Activated T-cell treated with anti-CD3 and anti-CD28 coated beads, Interleukin-2, amount 50 U/mL, for 72 hours (primary cell): Measurements from ENCODE around the gene FBLN2. TPM values are rescaled to one million over a fixed set of nuclear protein-coding genes. Genes with fewer than 3 reads are reported as not detected.
A peak's percentile ranks its signal among the peaks of the same experiment; 100 is the strongest.

ENCODE experiments used
- ATAC-seq, 2 donors: fragments of 150-1000 bp; cut with Tn5 transposase; replicated peaks in 1 of 2; 2 replicates each; pipeline ENCODE4 v1.10.0; 2021; ENCODE audit warnings: moderate library complexity in 2 of 2, mild to moderate bottlenecking in 1 of 2
- DNase-seq, 2 donors: peaks; one replicate each; pipeline ENCODE4 v3.0.0; 2021 to 2022; ENCODE audit warnings: mixed read lengths in 1 of 2
- H3K27ac Mint-ChIP-seq: one replicate; pipeline ENCODE4 v1.8.0; 2022; ENCODE audit warnings: mild to moderate bottlenecking, moderate library complexity, mixed read lengths
- H3K27me3 Mint-ChIP-seq: one replicate; pipeline ENCODE4 v1.8.0; 2022; ENCODE audit warnings: low read depth, mixed read lengths
- H3K36me3 Mint-ChIP-seq, 2 donors: one replicate each; pipeline ENCODE4 v1.8.0; 2022; ENCODE audit warnings: mixed read lengths in 2 of 2, mild to moderate bottlenecking in 1 of 2; ENCODE audit not compliant: insufficient read depth in 2 of 2
- H3K4me1 Mint-ChIP-seq: one replicate; pipeline ENCODE4 v1.8.0; 2022; ENCODE audit warnings: low read depth, mixed read lengths
- H3K4me3 Mint-ChIP-seq, 2 donors: one replicate each; pipeline ENCODE4 v1.8.0; 2022; ENCODE audit warnings: mild to moderate bottlenecking in 2 of 2, mixed read lengths in 2 of 2, moderate library complexity in 2 of 2
- H3K9me3 Mint-ChIP-seq, 2 donors: one replicate each; pipeline ENCODE4 v1.8.0; 2022; ENCODE audit warnings: mixed read lengths in 2 of 2
- total RNA-seq, 2 donors: library from RNA; stranded (reverse); gene quantifications; one replicate each; pipeline ENCODE4 v1.2.3, GENCODE V29; 2022

FBLN2 gene
- total RNA-seq, 2 donors from 2014 or later: 0.49 to 1.1 TPM

DNA sequence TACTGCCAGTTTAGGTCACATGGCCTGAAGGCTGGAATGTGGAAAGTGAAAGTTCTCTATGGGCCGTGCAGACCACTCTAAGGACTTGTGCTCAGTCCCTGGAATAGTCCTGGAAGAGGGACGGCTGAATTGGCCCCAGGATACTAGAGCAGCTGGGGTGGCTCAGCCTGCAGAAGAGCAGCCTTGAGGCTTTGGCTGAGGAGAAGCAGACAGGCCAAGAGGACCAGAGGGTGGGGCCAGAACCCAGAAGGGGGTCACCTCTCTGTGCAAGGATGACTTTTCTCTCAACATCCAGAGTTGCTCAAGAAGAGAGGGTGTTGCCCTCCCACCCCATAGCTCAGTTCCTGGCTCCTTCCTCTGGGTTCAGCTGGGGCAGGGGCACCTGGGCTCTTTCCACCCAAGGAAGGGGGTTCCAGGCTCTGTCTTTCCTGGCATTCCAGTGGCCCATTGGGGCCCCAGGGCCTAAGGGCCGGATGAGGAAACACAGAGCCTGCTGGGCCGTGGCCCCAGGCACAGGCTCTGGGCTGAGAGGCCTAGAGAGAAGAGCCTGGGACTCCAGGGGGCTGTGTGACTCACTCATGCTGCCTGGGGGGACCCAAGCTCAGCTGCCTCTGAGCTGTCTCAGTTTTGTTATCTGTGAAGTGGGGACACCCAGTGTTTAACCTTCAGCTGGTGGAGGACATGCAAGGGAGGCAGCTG is 8.5 kb upstream of the FBLN2 start:
- H3K27me3 Mint-ChIP-seq: peaks cover 13% of the 10 kb centered on the region
- H3K4me1 Mint-ChIP-seq: peaks cover 29% of the 10 kb centered on the region
- H3K36me3 Mint-ChIP-seq: peaks cover 2 to 4% of the 10 kb centered on the region in 2 donors
- H3K4me3 Mint-ChIP-seq: no peak overlapping the region
- no peak overlapping the region for H3K27ac Mint-ChIP-seq
- no peak for DNase-seq
- ATAC-seq: no peak
- peaks cover 1 to 4% of the 10 kb centered on the region in 2 donors for H3K9me3 Mint-ChIP-seq

DNA sequence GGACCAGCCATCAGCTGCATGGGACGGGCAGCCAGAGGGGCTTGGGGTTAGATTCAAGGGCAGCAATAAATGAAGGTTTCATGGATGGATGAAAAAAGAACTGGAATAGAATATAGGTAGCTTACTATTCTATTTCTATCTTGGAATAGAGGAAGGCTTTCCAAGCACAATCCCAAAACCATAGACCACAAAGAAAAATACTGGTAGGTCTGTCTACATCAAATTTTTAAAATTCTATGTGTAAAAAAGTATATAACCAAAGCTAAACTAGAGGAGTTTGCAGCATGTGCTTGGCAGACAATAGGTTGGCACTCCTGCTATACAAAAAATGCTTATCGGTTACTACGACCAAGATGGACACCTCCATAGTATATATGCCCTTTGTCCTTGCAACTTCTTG is 7.2 kb upstream of the FBLN2 start:
- ATAC-seq (no peak), DNase-seq (no peak)
- Mint-ChIP-seq H3K27ac (no peak overlapping the region), H3K27me3 (peaks cover 16% of the 10 kb centered on the region), H3K4me1 (peaks cover 29% of the 10 kb centered on the region), H3K36me3 (peaks cover 2 to 4% of the 10 kb centered on the region in 2 donors), H3K4me3 (no peak overlapping the region), H3K9me3 (peaks cover 1 to 4% of the 10 kb centered on the region in 2 donors)

DNA sequence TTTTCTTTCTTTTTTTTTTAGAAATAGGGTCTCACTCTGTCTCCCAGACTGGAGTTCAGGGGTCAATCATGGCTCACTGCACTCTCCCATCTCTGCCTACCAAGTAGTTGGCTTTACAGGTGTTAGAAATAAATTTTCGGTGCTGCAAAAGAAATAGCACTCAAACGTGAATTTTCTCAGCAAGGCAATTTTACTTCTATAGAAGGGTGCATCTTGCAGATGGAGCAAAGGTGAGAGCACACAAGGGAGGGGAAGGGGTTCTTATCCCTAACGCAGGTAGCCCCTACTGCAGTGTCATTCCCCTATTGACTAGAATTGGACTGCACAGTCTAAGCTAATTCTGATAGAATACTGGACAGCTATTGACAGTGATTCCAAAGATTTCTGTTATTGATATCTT is 6.8 kb upstream of the FBLN2 start:
- Mint-ChIP-seq H3K4me1 (peaks cover 25% of the 10 kb centered on the region), H3K27me3 (peaks cover 19% of the 10 kb centered on the region), H3K9me3 (peaks cover 1 to 4% of the 10 kb centered on the region in 2 donors), H3K36me3 (peaks cover 2 to 4% of the 10 kb centered on the region in 2 donors), H3K27ac (no peak overlapping the region), H3K4me3 (no peak overlapping the region)
- no peak for DNase-seq
- no peak for ATAC-seq

DNA sequence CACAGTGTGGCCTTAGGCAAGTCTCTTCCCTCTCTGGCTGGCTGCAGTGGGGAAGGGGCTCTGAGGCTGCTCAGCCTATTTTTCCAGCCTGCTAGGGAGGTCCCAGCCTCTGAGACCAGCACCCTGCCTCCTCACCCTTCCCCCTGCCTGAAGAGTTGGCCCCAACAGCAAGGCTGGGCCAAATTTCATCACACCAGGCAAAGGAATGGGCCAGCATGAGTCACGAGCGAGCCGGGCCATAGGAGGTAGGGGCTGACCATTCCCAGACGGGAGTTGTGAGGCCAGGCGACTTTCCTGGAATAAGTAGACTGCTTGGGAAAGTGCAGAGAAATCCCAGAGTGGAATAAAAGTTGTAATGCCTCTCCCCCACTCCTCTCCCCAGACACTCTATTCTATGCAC is 5.7 kb upstream of the FBLN2 start:
- H3K36me3 Mint-ChIP-seq: peaks cover 2 to 4% of the 10 kb centered on the region in 2 donors
- DNase-seq (no peak), ATAC-seq (no peak)
- no peak overlapping the region for H3K27ac Mint-ChIP-seq
- H3K27me3 Mint-ChIP-seq: peaks cover 30% of the 10 kb centered on the region
- H3K4me3 Mint-ChIP-seq: no peak overlapping the region
- H3K9me3 Mint-ChIP-seq: peaks cover 1 to 4% of the 10 kb centered on the region in 2 donors
- peaks cover 25% of the 10 kb centered on the region for H3K4me1 Mint-ChIP-seq

DNA sequence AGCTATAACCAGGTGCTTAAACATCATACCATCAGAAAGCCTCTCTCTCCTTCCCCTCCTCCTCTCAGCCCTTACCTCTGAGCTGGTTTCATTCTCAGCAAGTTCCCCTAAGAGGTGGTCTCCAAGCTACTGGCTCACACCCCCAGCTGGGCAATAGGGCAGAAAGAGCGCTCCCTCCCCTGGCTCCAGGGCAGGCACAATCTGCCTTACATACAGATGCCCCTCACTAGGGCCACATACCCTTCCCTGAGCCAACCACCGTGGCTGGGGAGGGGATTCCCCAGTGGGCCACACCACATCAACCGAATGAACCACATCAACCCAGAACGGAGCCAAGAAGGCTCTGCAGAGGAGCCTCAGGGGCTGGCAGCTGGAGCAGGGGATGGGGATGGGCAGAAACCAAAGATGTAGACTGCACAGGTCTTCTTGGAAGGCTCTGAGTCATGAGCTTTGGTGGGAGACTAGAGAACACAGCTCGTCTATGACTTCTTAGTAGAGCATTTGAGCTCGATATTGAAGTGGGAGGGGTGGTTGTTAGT is 4.6 kb upstream of the FBLN2 start:
- peak; percentile 88 to 95 for ATAC-seq
- peaks cover 34% of the 10 kb centered on the region for H3K27me3 Mint-ChIP-seq

DNA sequence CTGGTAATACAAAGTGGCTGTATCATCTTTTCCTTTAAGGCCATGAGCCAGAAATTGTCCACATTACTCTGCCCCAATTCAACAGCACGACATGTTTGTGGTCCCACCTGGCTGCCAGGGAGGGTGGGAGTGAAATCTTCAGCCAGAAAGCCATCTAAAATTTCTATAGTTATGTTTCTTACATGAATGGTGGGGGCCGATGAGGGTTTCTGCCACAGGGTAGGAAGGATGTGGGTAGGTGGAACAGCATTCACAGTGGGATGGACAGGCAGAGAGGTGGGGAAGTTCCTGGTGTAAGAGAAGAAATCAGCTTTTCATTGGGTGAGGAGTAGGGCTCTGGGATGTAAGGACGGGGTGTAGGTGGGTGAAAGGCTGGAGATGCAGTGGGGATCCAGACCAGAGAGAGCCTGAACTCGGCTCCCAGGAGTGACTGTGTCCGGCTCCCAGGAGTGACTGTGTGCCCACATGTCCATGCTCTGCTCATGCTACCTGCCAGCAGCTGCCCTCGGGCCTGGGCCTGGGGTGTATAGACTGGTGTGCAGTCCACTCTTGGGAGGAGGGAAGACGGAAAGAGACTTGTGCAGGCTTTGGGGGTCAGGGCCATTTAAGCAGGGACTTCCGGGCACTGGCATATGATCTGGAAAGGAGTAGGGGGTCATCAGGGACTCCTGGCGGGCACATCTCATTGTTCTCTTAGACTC is 3.8 kb upstream of the FBLN2 start:
- Mint-ChIP-seq H3K4me1 (peaks cover 33% of the 10 kb centered on the region), H3K36me3 (peaks cover 4% of the 10 kb centered on the region in 2 donors), H3K4me3 (peak overlapping the region; percentile 1 to 52), H3K9me3 (peaks cover 1 to 4% of the 10 kb centered on the region in 2 donors), H3K27me3 (peaks cover 42% of the 10 kb centered on the region), H3K27ac (no peak overlapping the region)
- DNase-seq: no peak
- no peak for ATAC-seq

More for the DNA sequence above, 4.6 kb upstream of the FBLN2 start:
- Mint-ChIP-seq H3K4me1 (peaks cover 27% of the 10 kb centered on the region), H3K36me3 (peaks cover 2 to 4% of the 10 kb centered on the region in 2 donors), H3K4me3 (peak overlapping the region; percentile 1 to 52), H3K27ac (no peak overlapping the region), H3K9me3 (peaks cover 1 to 4% of the 10 kb centered on the region in 2 donors)
- DNase-seq: peak; percentile 66 to 84

DNA sequence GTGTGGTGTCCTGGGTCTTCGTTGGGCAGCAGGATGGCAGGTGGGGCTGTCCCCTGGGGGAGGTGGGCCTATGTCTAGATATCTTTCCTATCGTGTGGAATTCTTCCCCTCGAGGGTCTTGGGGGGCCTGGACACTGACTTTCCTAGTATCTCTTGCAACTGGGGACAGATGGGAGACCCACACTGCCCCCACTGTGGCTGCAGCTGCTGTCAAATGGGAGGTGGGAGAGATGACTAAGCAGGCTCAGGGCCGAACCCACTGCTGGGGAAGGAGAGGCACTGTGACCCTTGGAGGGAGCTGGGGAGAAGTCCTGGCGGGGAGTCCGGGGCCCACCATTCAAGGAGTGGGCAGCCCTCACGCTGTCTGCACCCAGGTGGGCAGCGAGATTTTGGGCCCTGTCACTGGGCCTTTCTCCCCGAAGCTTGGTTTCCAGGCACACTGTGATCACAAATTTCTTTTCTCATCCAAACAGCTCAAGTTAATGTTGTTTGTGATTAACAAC is 2.9 kb upstream of the FBLN2 start:
- Mint-ChIP-seq H3K36me3 (peaks cover 2% of the 10 kb centered on the region in 2 donors), H3K4me3 (no peak overlapping the region), H3K27ac (no peak overlapping the region), H3K9me3 (peaks cover 0 to 2% of the 10 kb centered on the region in 2 donors), H3K27me3 (peaks cover 46% of the 10 kb centered on the region), H3K4me1 (peaks cover 33% of the 10 kb centered on the region)
- DNase-seq (no peak), ATAC-seq (no peak)

DNA sequence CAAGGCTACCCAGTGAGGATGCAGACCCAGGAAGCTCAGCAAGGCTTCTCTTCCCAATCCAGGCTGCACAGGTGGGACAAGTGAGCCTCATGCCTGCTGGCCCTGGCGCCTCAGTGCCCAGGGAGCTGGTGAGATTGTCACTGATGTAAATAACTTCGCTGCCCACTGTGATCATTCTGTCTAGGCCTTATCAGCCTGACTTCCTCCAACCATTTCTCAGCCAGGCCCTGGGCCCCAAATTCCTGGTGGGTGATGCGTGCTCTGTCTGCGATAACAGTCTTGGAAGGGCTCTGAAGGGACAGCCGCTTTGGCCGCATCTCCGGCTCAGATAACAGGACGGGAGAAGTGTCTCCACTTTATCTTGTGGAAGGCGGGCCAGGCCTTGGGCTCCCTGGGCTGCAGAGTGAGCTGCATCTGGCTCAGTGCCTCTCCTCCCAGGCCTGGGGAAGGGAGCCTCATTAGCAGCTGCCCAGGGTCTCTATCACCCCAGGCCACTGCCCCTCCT is 2.2 kb upstream of the FBLN2 start:
- no peak for DNase-seq
- peaks cover 33% of the 10 kb centered on the region for H3K4me1 Mint-ChIP-seq
- H3K27me3 Mint-ChIP-seq: peaks cover 48% of the 10 kb centered on the region
- no peak for ATAC-seq
- no peak overlapping the region for H3K4me3 Mint-ChIP-seq
- H3K27ac Mint-ChIP-seq: no peak overlapping the region
- peaks cover 0 to 2% of the 10 kb centered on the region in 2 donors for H3K9me3 Mint-ChIP-seq
- peaks cover 2% of the 10 kb centered on the region in 2 donors for H3K36me3 Mint-ChIP-seq

DNA sequence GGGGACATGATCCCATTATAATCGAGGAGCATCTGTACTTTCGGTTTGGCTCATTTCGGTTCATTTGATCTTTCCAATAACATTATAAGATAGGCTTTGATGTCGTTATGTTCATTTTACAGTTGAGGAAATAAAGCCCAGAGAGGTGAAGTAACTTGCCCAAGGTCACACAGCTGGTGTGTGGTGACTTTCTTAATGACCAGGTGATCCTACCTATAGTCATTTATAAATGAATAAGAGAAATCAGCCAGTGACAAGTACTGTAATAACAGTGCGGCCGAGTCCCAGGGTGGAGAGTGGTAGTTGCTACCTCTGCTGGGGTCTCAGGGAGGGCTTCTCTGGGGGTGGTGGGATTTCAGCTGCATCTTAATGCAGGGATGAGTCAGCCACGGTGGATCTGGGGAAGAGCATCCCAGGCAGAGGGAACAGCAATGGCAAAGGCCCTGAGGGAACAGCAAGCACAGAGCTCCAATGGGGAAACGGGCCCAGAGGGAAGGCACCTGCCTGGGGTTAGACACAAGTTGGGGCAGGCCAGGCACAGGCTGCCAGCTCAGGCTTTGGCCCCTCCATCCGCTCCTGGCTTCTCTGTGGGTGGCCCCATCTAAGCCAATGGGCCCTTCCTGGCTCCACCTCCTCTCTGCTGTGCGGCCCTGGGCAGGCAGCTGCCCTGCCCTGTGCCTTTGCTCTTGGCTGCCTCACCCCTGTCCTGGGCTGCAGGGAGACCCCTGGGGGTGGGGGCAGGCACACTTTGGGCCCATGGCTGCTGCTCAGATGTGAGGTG is 1.1 kb upstream of the FBLN2 start:
- Mint-ChIP-seq H3K9me3 (peaks cover 0 to 2% of the 10 kb centered on the region in 2 donors), H3K4me3 (peak overlapping the region; percentile 9 to 71), H3K27ac (no peak overlapping the region), H3K36me3 (peaks cover 0 to 2% of the 10 kb centered on the region in 2 donors), H3K27me3 (peaks cover 59% of the 10 kb centered on the region), H3K4me1 (peaks cover 33% of the 10 kb centered on the region)
- DNase-seq: no peak
- no peak for ATAC-seq

DNA sequence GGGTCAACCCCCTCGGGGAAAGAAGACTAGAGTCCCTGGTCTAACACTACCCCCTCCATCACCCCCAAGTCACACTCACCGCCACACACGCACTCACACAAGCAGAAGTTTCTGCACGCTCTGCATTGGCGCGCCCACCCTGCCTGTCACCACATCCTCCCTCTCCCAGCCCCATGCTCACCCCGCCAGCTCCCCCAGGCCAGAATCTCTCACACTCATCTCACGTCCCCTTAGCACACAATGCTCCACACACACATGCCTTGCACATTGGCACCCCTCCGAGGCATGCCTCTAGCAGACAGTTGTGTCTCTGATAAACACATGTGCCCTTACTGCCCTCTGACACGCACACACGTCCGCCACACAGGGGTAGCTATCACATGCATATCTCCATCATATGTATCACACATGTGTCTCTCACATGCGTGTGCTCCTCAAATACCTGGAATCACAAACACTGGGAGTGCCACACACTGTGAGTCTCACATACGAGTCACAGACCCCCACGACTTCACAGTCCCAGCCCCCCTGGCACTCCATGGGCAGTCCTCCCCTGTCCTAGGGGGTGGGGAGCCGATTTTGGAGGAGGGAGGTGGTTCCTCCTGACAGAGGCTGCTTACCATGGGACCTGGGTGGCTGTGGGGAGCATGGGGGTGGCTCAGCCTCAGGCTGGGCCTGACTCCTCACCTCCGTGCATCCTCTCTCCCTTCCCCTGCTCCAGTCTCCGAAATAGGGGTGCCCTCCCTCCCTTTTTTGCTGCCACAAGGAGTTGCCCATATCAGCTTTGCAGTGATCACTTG is 898 bp downstream of the FBLN2 start:
- H3K36me3 Mint-ChIP-seq: peaks cover 0 to 2% of the 10 kb centered on the region in 2 donors
- H3K4me3 Mint-ChIP-seq: peak overlapping the region; percentile 54 to 76
- ATAC-seq (peak; percentile 29 to 39), DNase-seq (peak in 1 of 2 donors; percentile 18)
- H3K9me3 Mint-ChIP-seq: no peaks in the 10 kb centered on the region
- H3K4me1 Mint-ChIP-seq: peaks cover 30% of the 10 kb centered on the region
- H3K27me3 Mint-ChIP-seq: peaks cover 54% of the 10 kb centered on the region
- H3K27ac Mint-ChIP-seq: no peak overlapping the region

DNA sequence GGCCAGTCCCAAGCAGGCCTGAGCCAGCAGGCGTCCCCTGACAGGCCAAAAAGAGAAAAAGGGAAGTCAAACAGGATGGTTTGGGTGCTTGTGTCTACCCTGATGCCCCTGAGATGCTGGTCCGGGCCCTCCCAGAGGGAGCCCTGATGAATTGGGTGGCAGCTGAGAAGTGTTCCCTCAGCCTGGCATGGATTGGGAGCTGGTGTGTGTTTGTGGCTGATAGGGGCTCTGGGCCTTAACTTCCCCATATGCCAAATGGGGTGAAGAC is 1.4 kb downstream of the FBLN2 start:
- ATAC-seq (no peak), DNase-seq (no peak)
- Mint-ChIP-seq H3K36me3 (peaks cover 0 to 2% of the 10 kb centered on the region in 2 donors), H3K4me3 (no peak overlapping the region), H3K27ac (no peak overlapping the region), H3K9me3 (no peaks in the 10 kb centered on the region), H3K27me3 (peaks cover 48% of the 10 kb centered on the region), H3K4me1 (peaks cover 24% of the 10 kb centered on the region)

DNA sequence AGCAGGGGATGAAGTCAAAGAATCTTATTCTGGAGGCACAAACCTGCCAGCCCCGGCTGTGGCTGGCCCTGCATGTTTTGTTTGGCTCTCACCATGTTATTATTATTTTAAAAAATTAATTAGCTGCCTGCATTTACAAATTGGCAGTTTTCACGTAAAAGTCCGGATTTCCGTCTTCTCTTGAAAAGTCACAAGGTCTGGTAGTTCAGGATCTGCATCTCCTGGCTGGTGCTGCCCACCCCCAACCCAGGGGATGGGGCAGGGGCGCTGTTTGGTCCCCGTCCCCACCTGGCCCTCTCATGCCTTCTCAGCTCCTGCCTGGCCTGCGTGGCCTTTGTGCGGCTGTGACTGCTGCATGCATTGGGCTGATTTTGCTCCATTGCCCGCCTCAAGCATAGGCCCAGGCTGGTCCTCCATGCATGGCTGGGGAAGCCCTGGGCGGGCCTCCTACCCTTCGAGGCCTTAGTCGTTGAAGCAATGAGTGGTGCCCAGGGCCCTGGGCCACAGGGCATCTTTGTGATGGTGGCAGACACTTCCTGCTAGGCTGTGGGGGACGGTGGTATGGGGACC is 2.0 kb downstream of the FBLN2 start:
- no peak overlapping the region for H3K4me3 Mint-ChIP-seq
- H3K27me3 Mint-ChIP-seq: peaks cover 44% of the 10 kb centered on the region
- H3K9me3 Mint-ChIP-seq: no peaks in the 10 kb centered on the region
- H3K4me1 Mint-ChIP-seq: peaks cover 19% of the 10 kb centered on the region
- ATAC-seq (no peak), DNase-seq (no peak)
- no peak overlapping the region for H3K27ac Mint-ChIP-seq
- peaks cover 0 to 2% of the 10 kb centered on the region in 2 donors for H3K36me3 Mint-ChIP-seq
